Measurements from ENCODE around the gene SPP2. TPM values are rescaled to one million over a fixed set of nuclear protein-coding genes. Genes with fewer than 3 reads are reported as not detected.

The SPP2 gene
- total RNA-seq, 1 experiment from 2014 or later = not detected

GRCh38 chr2:234099266-234099665 is 48.8 kb downstream of the SPP2 start:
- POLR2A ChIA-PET = no interaction called here
- Mint-ChIP-seq H3K4me3 (no peak overlapping the region), H3K27ac (no peak overlapping the region), H3K4me1 (no peaks in the 10 kb centered on the region), H3K36me3 (no peaks in the 10 kb centered on the region), H3K27me3 (ENCODE audit: low read depth) (no peaks in the 10 kb centered on the region), H3K9me3 (no peaks in the 10 kb centered on the region)
- DNase-seq (ENCODE audit: low spot score) (no peak), ATAC-seq (no peak)
- no peak for TF ChIP-seq JUN (CRISPR knock-in tag; IDR thresholded peaks at IDR 0.05)
- CTCF ChIA-PET = no interaction called here

- DNase-seq (ENCODE audit: low spot score) (no peak), ATAC-seq (no peak)
- Mint-ChIP-seq H3K27ac (no peak overlapping the region), H3K36me3 (no peaks in the 10 kb centered on the region), H3K4me1 (no peaks in the 10 kb centered on the region), H3K9me3 (no peaks in the 10 kb centered on the region), H3K27me3 (ENCODE audit: low read depth) (no peaks in the 10 kb centered on the region), H3K4me3 (no peak overlapping the region)
- CTCF ChIA-PET = no interaction called here
- POLR2A ChIA-PET = no interaction called here
- TF ChIP-seq ZBTB43 (CRISPR knock-in tag; IDR thresholded peaks at IDR 0.05) (no peak), ZNF317 (CRISPR knock-in tag; IDR thresholded peaks at IDR 0.05; ENCODE audit: borderline replicate concordance, low read depth) (no peak), TEAD4 (CRISPR knock-in tag; IDR thresholded peaks at IDR 0.05) (no peak), ZNF281 (CRISPR knock-in tag; IDR thresholded peaks at IDR 0.05) (no peak), JUN (CRISPR knock-in tag; IDR thresholded peaks at IDR 0.05) (no peak), ZNF232 (CRISPR knock-in tag; IDR thresholded peaks at IDR 0.05) (no peak), SMAD3 (CRISPR knock-in tag; IDR thresholded peaks at IDR 0.05; ENCODE audit: borderline replicate concordance) (no peak), ZNF425 (CRISPR knock-in tag; conservative IDR thresholded peaks at IDR 0.05) (no peak), STAT6 (CRISPR knock-in tag; conservative IDR thresholded peaks at IDR 0.05; ENCODE audit: low read depth) (no peak), CDX4 (CRISPR knock-in tag; IDR thresholded peaks at IDR 0.05; ENCODE audit: borderline replicate concordance) (no peak), RORB (CRISPR knock-in tag; IDR thresholded peaks at IDR 0.05) (no peak), OVOL2 (CRISPR knock-in tag; IDR thresholded peaks at IDR 0.05; ENCODE audit: borderline replicate concordance) (no peak), NR3C1 (CRISPR knock-in tag; conservative IDR thresholded peaks at IDR 0.05; ENCODE audit: low read depth) (no peak), CTCF (IDR thresholded peaks at IDR 0.05) (no peak), NR1H2 (CRISPR knock-in tag; IDR thresholded peaks at IDR 0.05) (no peak), AFF4 (CRISPR knock-in tag; IDR thresholded peaks at IDR 0.05; ENCODE audit: borderline replicate concordance) (no peak), USF1 (CRISPR knock-in tag; IDR thresholded peaks at IDR 0.05) (no peak)
Measured at GRCh38 chr2:234100686-234101085, 50.2 kb downstream of the SPP2 start.

Data from WTC11 (cell line).